Mesothelial cell of epicardium (in vitro differentiated cells): ENCODE measurements around the gene FEV. TPM values are rescaled to one million over a fixed set of nuclear protein-coding genes. Genes with fewer than 3 reads are reported as not detected.

Experiments used
- DNase-seq, 2 experiments: peaks; one replicate each; pipeline ENCODE4 v3.0.0; 2021; ENCODE audit warnings: low spot score in 2 of 2; ENCODE audit not compliant: unreplicated experiment in 2 of 2
- H3K27ac Mint-ChIP-seq: 2 replicates; pipeline ENCODE4 v1.8.0; 2021; ENCODE audit warnings: mixed read lengths
- H3K27me3 Mint-ChIP-seq: 2 replicates; pipeline ENCODE4 v1.8.0; 2021; ENCODE audit warnings: low read depth, mixed read lengths
- H3K36me3 Mint-ChIP-seq: 2 replicates; pipeline ENCODE4 v1.8.0; 2021; ENCODE audit warnings: mixed read lengths
- H3K4me1 Mint-ChIP-seq: 2 replicates; pipeline ENCODE4 v1.8.0; 2021; ENCODE audit warnings: mixed read lengths
- H3K4me3 Mint-ChIP-seq: 2 replicates; pipeline ENCODE4 v1.8.0; 2021; ENCODE audit warnings: mild to moderate bottlenecking, moderate library complexity, mixed read lengths
- H3K9me3 Mint-ChIP-seq: 2 replicates; pipeline ENCODE4 v1.8.0; 2021; ENCODE audit warnings: mixed read lengths
- total RNA-seq: library from RNA; stranded (reverse); gene quantifications from 3 replicates; pipeline ENCODE4 v1.2.1, GENCODE V29; 2021
- TF ChIP-seq, protein P1 (sequence below): fragments of 200-600 bp; sonication (generic); IDR thresholded peaks from one replicate; pipeline ENCODE4 v1.5.0; 2021; ENCODE audit warnings: antibody characterized with exemption; ENCODE audit not compliant: unreplicated experiment

Gene FEV
- total RNA-seq, 1 donor from 2014 or later, result 0.29 TPM

DNA sequence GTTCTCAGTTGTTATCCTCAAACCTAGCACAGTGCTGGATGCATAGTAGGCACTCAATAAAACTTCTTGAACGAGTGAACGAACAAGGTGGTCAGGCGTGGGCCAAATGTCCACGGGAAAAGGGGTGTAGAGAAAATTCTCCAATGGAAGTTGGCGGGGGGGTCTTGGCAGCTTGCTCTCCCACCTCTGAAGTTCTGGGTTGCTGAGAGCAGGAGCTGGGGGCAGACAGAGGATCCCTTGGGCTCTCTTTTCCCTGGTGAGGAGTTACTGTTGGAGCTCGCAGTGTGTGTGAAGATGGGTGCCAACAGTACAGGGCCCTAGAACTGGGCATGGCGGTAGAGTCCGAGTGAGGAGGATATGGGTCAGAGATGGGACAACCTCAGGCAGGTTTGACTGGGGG, 10.6 kb upstream of the FEV start:
- H3K27me3 Mint-ChIP-seq, result peaks cover 95% of the 10 kb centered on the region
- TF ChIP-seq, protein P1, sequence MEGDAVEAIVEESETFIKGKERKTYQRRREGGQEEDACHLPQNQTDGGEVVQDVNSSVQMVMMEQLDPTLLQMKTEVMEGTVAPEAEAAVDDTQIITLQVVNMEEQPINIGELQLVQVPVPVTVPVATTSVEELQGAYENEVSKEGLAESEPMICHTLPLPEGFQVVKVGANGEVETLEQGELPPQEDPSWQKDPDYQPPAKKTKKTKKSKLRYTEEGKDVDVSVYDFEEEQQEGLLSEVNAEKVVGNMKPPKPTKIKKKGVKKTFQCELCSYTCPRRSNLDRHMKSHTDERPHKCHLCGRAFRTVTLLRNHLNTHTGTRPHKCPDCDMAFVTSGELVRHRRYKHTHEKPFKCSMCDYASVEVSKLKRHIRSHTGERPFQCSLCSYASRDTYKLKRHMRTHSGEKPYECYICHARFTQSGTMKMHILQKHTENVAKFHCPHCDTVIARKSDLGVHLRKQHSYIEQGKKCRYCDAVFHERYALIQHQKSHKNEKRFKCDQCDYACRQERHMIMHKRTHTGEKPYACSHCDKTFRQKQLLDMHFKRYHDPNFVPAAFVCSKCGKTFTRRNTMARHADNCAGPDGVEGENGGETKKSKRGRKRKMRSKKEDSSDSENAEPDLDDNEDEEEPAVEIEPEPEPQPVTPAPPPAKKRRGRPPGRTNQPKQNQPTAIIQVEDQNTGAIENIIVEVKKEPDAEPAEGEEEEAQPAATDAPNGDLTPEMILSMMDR, result no peak
- no peak overlapping the region for H3K4me3 Mint-ChIP-seq
- no peak overlapping the region for H3K27ac Mint-ChIP-seq
- no peaks in the 10 kb centered on the region for H3K9me3 Mint-ChIP-seq
- H3K4me1 Mint-ChIP-seq, result peaks cover 14% of the 10 kb centered on the region
- no peaks in the 10 kb centered on the region for H3K36me3 Mint-ChIP-seq
- DNase-seq, result no peak

DNA sequence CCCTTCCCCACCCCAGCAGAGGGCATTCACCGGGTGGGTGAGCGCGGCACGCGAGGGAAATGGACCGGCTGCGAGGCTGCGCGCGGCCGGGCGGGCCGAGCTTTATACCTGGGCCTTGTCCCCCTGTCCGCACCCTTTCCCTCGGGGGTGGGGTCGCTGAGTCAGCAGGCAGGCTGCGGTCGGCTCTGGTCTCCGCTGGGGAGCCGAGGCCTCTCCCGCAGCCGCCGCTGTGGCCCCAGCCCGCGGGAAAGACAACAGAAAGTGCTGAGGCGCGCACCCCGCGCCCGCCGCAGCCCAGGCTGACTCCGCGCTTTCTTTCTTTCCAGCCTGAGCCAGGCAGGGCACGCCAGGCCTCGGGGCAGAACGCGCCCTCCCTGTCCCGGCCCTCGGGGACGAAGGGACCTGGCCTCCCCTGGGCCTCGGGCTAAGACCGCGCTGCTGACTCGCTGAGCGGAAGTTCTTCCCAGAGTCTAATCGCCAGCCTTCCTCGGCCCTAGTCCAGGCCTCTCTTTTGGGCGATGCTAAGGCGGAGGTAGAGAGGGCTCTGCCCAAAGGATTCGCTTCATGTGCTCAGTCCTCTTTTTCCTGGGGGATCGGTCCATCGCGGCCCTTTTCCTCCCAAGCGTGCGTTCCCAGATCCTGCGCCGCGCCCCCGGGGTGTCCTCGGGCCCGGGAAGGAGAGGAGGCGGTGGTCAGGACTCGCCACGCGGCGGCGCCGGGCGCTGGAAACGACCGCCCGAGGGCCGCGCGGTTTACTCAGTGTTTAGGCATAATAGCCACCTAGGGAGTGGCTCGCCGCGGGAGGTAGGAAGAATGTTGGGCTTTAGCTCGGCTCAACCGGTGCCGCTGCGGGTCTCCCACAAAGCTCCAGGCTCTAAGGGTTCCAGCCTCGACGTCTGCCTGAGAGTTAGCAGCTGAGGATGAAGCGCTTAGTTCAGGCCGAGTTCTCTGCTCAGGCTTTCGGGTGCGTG, 8.6 kb upstream of the FEV start, which contains the start of gene CRYBA2:
CRYBA2 (minus strand) TSS at position 78 of the 971 bp plus-strand sequence. CDS start 246 bp downstream, outside the sequence.
- TF ChIP-seq, protein P1, result no peak
- no peak for DNase-seq
- no peak within 1 kb of the TSS for H3K27ac Mint-ChIP-seq

DNA sequence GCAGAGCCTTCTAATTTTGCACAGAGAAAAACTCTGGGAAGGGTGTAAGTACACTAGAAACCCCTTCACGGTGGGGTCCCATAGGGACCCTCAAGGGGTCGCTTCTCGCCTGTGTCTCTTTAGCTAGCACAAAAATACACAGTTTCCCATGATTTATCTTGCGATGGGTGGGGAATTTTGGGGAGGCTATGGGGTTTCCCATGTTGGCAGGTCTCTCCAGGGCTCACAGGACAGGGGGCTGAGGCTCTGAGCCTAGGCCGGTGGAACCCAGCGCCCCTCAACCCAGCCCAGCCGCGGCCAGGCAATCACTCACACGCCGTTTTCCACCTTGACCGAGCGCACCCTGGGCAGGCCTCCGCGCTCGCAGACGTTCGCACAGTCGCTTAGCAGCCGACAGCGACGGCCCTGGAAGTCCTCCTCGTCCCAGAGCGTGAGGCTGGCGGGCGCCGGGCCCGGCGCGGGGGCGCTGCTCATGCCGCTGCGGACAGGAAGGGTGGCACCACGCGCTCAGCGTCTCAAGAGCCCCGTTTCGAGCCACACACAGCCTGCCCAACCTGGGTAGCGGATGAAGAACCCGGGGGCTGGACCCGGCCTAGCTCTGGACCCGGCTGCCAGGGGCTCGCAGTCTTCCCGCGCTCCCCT, 7.8 kb upstream of the FEV start:
- no peak for DNase-seq
- no peak overlapping the region for H3K4me3 Mint-ChIP-seq
- TF ChIP-seq, protein P1, result no peak

More for the DNA sequence above, 8.6 kb upstream of the FEV start, which contains the start of gene CRYBA2:
- Mint-ChIP-seq H3K36me3 (no peaks in the 10 kb centered on the region), H3K9me3 (no peaks in the 10 kb centered on the region), H3K4me3 (no peak within 1 kb of the TSS), H3K27me3 (peaks cover 96% of the 10 kb centered on the region), H3K4me1 (peaks cover 9% of the 10 kb centered on the region)

DNA sequence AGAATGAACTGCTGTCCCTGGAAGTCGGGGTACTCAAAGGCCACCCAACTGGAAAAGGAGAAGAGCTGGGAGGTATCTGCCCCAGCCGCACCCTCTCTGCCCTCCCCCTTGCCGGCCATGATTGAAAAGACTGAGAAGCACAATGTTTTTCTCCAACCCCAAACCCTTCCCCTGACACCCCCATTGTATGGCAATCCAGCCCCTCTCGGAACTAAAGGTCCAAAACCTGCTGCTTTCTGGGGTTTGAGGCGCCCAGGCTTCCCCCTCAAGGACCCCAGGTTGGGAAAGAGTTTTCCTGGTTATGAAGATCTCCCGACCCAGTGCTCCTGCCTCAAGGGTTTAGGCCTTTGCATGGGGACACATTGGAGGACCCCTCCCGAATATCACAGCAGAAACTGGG, 7.2 kb upstream of the FEV start:
- no peaks in the 10 kb centered on the region for H3K36me3 Mint-ChIP-seq
- H3K4me1 Mint-ChIP-seq, result peaks cover 9% of the 10 kb centered on the region
- H3K27ac Mint-ChIP-seq, result no peak overlapping the region
- H3K9me3 Mint-ChIP-seq, result no peaks in the 10 kb centered on the region
- no peak for DNase-seq
- TF ChIP-seq, protein P1, result no peak
- H3K27me3 Mint-ChIP-seq, result peaks cover 96% of the 10 kb centered on the region
- H3K4me3 Mint-ChIP-seq, result no peak overlapping the region

More for the DNA sequence above, 7.8 kb upstream of the FEV start:
- H3K27me3 Mint-ChIP-seq, result peaks cover 96% of the 10 kb centered on the region
- H3K4me1 Mint-ChIP-seq, result peaks cover 9% of the 10 kb centered on the region
- H3K9me3 Mint-ChIP-seq, result no peaks in the 10 kb centered on the region
- no peak overlapping the region for H3K27ac Mint-ChIP-seq
- no peaks in the 10 kb centered on the region for H3K36me3 Mint-ChIP-seq

DNA sequence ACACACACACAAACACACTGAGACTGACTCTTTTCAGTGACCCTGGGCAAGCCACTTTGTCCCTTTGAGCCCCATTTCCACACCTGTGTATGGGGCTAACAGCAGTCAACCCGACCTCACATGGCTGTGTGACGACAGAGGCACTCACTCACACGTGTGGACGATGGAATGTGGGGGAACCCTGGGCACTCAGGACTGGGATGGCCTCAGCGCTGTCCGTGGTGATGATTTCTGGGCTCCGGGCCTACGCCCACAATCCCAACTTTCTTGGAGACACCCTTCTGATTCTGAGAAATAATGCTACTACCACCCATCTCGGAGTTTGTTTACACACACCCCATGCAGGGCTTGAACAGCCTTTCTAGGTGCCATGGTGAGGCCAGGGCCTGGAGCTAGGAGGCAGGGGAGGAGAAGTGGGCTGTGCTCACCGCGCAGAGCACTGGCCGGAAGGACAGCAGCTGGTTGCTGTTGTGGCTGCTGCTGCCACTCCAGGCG, 6.7 kb upstream of the FEV start:
- H3K4me3 Mint-ChIP-seq, result no peak overlapping the region
- TF ChIP-seq, protein P1, result no peak
- DNase-seq, result no peak
- no peaks in the 10 kb centered on the region for H3K36me3 Mint-ChIP-seq
- no peaks in the 10 kb centered on the region for H3K9me3 Mint-ChIP-seq
- H3K27me3 Mint-ChIP-seq, result peaks cover 97% of the 10 kb centered on the region
- no peak overlapping the region for H3K27ac Mint-ChIP-seq
- H3K4me1 Mint-ChIP-seq, result peaks cover 9% of the 10 kb centered on the region
